SK-N-MC (cell line): ENCODE measurements around the gene SH2D5.

Experiments used
- EZH2 ChIP-seq: fragments of 200-600 bp; sonication (generic); IDR thresholded peaks from one replicate; pipeline ENCODE4 v1.6.1; 2017; ENCODE audit warnings: antibody characterized with exemption
- FOXP2 ChIP-seq: optimal IDR thresholded peaks from 2 replicates; pipeline ENCODE3; 2011; ENCODE audit warnings: mild to moderate bottlenecking, moderate library complexity; ENCODE audit not compliant: insufficient read depth; ENCODE audit errors: extremely low read length, control extremely low read depth
- POLR2AphosphoS5 ChIP-seq: IDR thresholded peaks from 2 replicates; pipeline ENCODE4 v1.6.1; 2012; ENCODE audit warnings: mild to moderate bottlenecking, low read depth, low read length, borderline replicate concordance

DNA sequence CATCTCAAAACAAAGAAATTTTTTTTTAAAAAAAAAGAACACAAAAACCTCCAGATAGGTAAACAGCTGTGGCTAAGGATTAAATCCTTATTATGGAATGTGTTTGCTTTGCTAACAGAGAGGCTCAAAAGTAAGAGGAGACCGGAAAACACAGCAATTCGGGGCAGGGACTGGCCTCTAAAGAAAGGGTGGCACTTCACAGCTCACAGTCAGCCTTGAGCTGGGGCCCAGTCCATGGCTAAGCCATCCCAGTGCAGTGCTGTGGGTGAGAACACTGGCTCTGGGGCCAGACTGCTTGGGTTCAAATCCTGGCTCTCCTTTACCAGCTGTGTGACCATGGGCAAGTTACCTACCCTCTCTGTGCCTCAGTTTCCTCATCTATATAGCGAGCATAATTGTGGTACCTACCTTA is 42.9 kb downstream of the SH2D5 start:
- TF ChIP-seq EZH2: no peak
- no peak for TF ChIP-seq POLR2AphosphoS5
- TF ChIP-seq FOXP2: no peak
